Measurements from ENCODE around the gene TBX19.

Gene TBX19

DNA sequence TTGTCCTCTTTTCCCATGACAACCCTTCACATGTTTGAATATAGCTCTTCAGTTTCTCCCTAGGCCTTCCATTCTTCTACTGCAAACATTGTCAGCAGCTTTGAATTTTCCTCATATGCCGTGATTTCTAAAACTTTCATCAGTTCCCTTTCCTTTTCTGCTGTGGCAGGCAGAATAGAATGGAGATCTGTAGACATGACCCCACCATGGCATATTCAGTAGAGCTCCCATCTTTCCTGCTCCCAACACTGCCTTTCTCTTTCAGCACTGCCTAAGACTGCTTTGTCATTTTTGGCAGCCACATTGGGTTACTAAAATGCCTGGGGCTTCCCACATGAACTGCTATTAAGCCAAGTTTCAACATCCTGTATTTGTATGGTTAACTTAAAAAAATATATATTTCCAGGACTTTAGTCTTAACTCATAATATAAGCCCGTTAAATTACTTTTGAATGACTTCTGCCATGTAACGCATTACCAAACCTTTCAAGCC is 60.9 kb downstream of the TBX19 start:
- no peak overlapping the region for H3K27ac ChIP-seq
- no peak for TF ChIP-seq ZFX (IDR thresholded peaks at IDR 0.05; ENCODE audit: borderline replicate concordance)
- TF ChIP-seq, protein P1, sequence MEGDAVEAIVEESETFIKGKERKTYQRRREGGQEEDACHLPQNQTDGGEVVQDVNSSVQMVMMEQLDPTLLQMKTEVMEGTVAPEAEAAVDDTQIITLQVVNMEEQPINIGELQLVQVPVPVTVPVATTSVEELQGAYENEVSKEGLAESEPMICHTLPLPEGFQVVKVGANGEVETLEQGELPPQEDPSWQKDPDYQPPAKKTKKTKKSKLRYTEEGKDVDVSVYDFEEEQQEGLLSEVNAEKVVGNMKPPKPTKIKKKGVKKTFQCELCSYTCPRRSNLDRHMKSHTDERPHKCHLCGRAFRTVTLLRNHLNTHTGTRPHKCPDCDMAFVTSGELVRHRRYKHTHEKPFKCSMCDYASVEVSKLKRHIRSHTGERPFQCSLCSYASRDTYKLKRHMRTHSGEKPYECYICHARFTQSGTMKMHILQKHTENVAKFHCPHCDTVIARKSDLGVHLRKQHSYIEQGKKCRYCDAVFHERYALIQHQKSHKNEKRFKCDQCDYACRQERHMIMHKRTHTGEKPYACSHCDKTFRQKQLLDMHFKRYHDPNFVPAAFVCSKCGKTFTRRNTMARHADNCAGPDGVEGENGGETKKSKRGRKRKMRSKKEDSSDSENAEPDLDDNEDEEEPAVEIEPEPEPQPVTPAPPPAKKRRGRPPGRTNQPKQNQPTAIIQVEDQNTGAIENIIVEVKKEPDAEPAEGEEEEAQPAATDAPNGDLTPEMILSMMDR (IDR thresholded peaks at IDR 0.05): no peak

DNA sequence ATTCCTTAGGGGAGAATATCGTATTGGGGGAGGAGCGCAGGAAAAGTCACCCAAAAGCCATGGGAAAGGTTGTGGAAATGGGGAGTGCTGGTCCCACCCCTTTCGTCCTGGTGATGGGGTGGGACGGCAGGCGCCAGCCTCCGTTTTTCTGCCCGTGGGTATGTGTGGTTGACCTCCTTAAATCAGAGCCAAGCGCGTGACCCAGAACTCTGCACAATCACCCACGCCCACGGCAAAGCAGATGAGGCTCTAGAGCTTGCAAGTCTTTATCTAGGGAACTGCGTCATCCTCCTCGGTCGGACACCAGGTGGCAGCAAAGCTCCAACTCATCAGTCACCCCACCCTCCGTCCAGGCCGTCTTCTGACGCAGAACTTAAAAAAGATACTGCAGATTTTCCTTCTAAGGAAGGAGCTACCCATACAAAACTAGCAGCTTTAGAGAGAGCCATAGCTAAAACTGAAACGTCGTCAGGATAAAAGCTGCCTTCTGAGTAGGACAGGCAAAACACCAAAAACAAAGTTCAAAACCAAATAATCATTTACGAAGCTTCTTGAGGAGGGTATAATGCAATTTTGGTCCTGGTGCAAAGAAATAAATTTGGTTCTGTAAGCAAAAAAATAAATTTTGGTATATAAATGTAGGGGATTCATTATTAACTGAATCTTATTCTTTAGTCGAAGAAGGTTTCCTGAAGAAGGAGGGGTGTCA is 62.0 kb downstream of the TBX19 start:
- TF ChIP-seq, protein P1 (IDR thresholded peaks at IDR 0.05): peak; percentile 91
- TF ChIP-seq ZFX (IDR thresholded peaks at IDR 0.05; ENCODE audit: borderline replicate concordance): no peak
- no peak overlapping the region for H3K27ac ChIP-seq

DNA sequence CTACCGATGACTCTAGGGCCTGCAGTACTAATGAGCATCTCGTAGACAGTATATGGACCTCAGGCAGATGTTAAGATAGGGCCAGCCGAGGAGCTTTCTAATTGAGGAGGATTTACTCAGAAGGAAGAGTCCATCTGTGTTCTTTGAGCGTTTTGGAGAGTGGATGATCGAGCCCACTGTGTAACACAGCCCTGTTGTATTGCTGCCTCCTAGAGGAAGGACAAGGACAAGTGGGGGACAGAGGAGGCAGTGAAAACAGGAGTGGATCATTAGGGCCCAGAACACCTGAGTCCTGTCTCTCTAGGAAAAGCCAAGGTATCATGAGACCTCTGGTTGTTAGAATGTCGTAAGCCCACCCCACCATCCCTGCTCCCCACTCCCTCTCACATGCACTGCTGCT is 62.9 kb downstream of the TBX19 start:
- H3K27ac ChIP-seq: no peak overlapping the region
- no peak for TF ChIP-seq ZFX (IDR thresholded peaks at IDR 0.05; ENCODE audit: borderline replicate concordance)
- TF ChIP-seq, protein P1 (IDR thresholded peaks at IDR 0.05): no peak; the same call in 1 of the 2 replicates

DNA sequence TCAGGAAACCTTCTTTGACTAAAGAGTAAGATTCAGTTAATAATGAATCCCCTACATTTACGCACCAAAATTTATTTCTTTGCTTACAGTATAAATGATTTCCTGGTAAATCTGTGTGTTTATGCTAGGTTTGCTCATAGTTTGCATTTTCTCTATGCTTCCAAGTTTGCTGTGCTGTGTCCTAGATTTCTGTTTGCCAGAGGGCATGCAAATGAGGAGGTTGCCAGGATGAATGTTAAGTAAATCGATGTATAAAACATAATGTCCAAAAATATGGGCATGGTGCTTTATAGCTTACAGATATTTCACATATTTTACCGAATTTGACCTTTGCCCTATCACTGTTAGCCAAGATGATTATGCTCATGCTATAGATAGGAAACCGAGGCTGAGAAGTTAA is 63.8 kb downstream of the TBX19 start:
- TF ChIP-seq, protein P1 (IDR thresholded peaks at IDR 0.05): no peak
- TF ChIP-seq ZFX (IDR thresholded peaks at IDR 0.05; ENCODE audit: borderline replicate concordance): no peak
- no peak overlapping the region for H3K27ac ChIP-seq

DNA sequence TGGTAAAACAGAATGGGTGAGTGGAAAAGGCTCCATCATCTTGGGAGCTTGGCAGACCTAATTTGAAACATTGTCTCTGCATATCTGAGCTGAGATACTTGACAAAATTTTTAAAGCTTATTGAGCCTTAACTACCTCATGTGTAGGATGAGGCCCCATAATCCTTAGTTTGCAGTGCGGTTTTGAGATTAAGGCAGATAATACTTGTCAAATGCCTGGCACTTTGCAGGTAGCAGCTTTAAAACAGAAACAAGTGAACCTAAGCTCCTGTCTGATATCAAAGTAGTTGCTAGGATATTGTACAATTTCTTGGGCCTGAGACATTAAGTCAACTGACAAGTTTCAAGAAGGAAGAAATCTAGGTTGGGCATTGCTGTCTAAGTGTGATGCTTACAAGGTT is 65.3 kb downstream of the TBX19 start:
- TF ChIP-seq, protein P1 (IDR thresholded peaks at IDR 0.05): no peak
- TF ChIP-seq ZFX (IDR thresholded peaks at IDR 0.05; ENCODE audit: borderline replicate concordance): no peak
- no peak overlapping the region for H3K27ac ChIP-seq

GRCh38 chr1:168347630-168348029 is 67.0 kb downstream of the TBX19 start:
- TF ChIP-seq, protein P1 (IDR thresholded peaks at IDR 0.05): no peak
- TF ChIP-seq ZFX (IDR thresholded peaks at IDR 0.05; ENCODE audit: borderline replicate concordance): no peak
- no peak overlapping the region for H3K27ac ChIP-seq

- TF ChIP-seq, protein P1 (IDR thresholded peaks at IDR 0.05): no peak
- no peak for TF ChIP-seq ZFX (IDR thresholded peaks at IDR 0.05; ENCODE audit: borderline replicate concordance)
- H3K27ac ChIP-seq: no peak overlapping the region
These were observed 67.6 kb downstream of the TBX19 start for GRCh38 chr1:168348146-168348709.
